ENCODE results near the gene ACCS. TPM values are rescaled to one million over a fixed set of nuclear protein-coding genes. Genes with fewer than 3 reads are reported as not detected.

The ACCS gene
- polyA plus RNA-seq, 1 donor from 2014 or later, result not detected

GRCh38 chr11:44130751-44131150 is 64.7 kb downstream of the ACCS start:
- peaks cover 6% of the 10 kb centered on the region for H3K36me3 ChIP-seq (ENCODE audit: insufficient read depth, low read length)
- H3K9me3 ChIP-seq (ENCODE audit: low read length), result no peaks in the 10 kb centered on the region
- H3K27ac ChIP-seq (ENCODE audit: low read length), result no peak overlapping the region
- no peaks in the 10 kb centered on the region for H3K79me2 ChIP-seq (replicated peaks; ENCODE audit: insufficient read depth, low read length)
- H2AFZ ChIP-seq (ENCODE audit: low read depth, low read length), result no peak overlapping the region
- H3K9ac ChIP-seq (ENCODE audit: low read length), result no peak overlapping the region
- H3F3A ChIP-seq (ENCODE audit: insufficient read depth, low read length, poor library complexity, severe bottlenecking), result no peaks in the 10 kb centered on the region
- H3K4me3 ChIP-seq (ENCODE audit: low read length), result no peak overlapping the region
- no peaks in the 10 kb centered on the region for H4K20me1 ChIP-seq (ENCODE audit: insufficient read depth)
- H3K9me2 ChIP-seq (ENCODE audit: insufficient read depth, low read length), result no peaks in the 10 kb centered on the region
- TF ChIP-seq EP300 (conservative IDR thresholded peaks at IDR 0.05; ENCODE audit: poor library complexity, severe bottlenecking), result no peak
- no peak for TF ChIP-seq EZH2 (IDR thresholded peaks at IDR 0.05; ENCODE audit: borderline replicate concordance, insufficient read depth, low read length, poor library complexity, severe bottlenecking)
- TF ChIP-seq POLR2AphosphoS5 (IDR thresholded peaks at IDR 0.05), result no peak
- TF ChIP-seq CTCF (IDR thresholded peaks at IDR 0.05; ENCODE audit: poor library complexity, severe bottlenecking), result no peak
- TF ChIP-seq REST (IDR thresholded peaks at IDR 0.05; ENCODE audit: borderline replicate concordance), result no peak
- TF ChIP-seq RAD21 (conservative IDR thresholded peaks at IDR 0.05), result no peak
- TF ChIP-seq TAF1 (IDR thresholded peaks at IDR 0.05; ENCODE audit: low read depth), result no peak
- no peak for TF ChIP-seq SMC3 (conservative IDR thresholded peaks at IDR 0.05; ENCODE audit: poor library complexity)
- no peak for TF ChIP-seq MXI1 (conservative IDR thresholded peaks at IDR 0.05; ENCODE audit: poor library complexity, severe bottlenecking)
- no peaks in the 10 kb centered on the region for H3K27me3 ChIP-seq (ENCODE audit: insufficient read depth, low read depth, low read length)
- no peak overlapping the region for H3K4me2 ChIP-seq (ENCODE audit: low read length)

- Histone ChIP-seq H3K9me3 (ENCODE audit: low read length) (no peaks in the 10 kb centered on the region), H2AFZ (ENCODE audit: low read depth, low read length) (no peak overlapping the region), H3K4me2 (ENCODE audit: low read length) (no peak overlapping the region), H3K9me2 (ENCODE audit: insufficient read depth, low read length) (no peaks in the 10 kb centered on the region), H4K20me1 (ENCODE audit: insufficient read depth) (no peaks in the 10 kb centered on the region), H3K27me3 (ENCODE audit: insufficient read depth, low read depth, low read length) (no peaks in the 10 kb centered on the region), H3F3A (ENCODE audit: insufficient read depth, low read length, poor library complexity, severe bottlenecking) (no peaks in the 10 kb centered on the region), H3K79me2 (replicated peaks; ENCODE audit: insufficient read depth, low read length) (no peaks in the 10 kb centered on the region), H3K27ac (ENCODE audit: low read length) (no peak overlapping the region), H3K4me3 (ENCODE audit: low read length) (no peak overlapping the region), H3K9ac (ENCODE audit: low read length) (no peak overlapping the region), H3K36me3 (ENCODE audit: insufficient read depth, low read length) (peaks cover 6% of the 10 kb centered on the region)
- TF ChIP-seq EZH2 (IDR thresholded peaks at IDR 0.05; ENCODE audit: borderline replicate concordance, insufficient read depth, low read length, poor library complexity, severe bottlenecking), result no peak
- TF ChIP-seq POLR2AphosphoS5 (IDR thresholded peaks at IDR 0.05), result no peak
- TF ChIP-seq CTCF (IDR thresholded peaks at IDR 0.05; ENCODE audit: poor library complexity, severe bottlenecking), result peak; percentile 72
- TF ChIP-seq RAD21 (conservative IDR thresholded peaks at IDR 0.05), result peak; percentile 70
- no peak for TF ChIP-seq EP300 (conservative IDR thresholded peaks at IDR 0.05; ENCODE audit: poor library complexity, severe bottlenecking)
- peak; percentile 47 for TF ChIP-seq REST (IDR thresholded peaks at IDR 0.05; ENCODE audit: borderline replicate concordance)
- TF ChIP-seq TAF1 (IDR thresholded peaks at IDR 0.05; ENCODE audit: low read depth), result no peak
- peak; percentile 79 for TF ChIP-seq SMC3 (conservative IDR thresholded peaks at IDR 0.05; ENCODE audit: poor library complexity)
These were observed 67.4 kb downstream of the ACCS start for GRCh38 chr11:44133335-44133946.

Data from neural cell (in vitro differentiated cells).